Stimulated activated CD8-positive, alpha-beta memory T cell treated with anti-CD3 and anti-CD28 coated beads, Interleukin-7, amount 100 ng/mL, for 1 hour (primary cell): ENCODE measurements around the gene TMEM151B.

Experiments used
- DNase-seq, 2 donors: peaks; one replicate each; pipeline ENCODE4 v3.0.0-alpha.2; 2020; ENCODE audit warnings: low read depth in 2 of 2

Gene TMEM151B

GRCh38 chr6:44250718-44251123 is 19.5 kb upstream of the TMEM151B start:
- DNase-seq: no peak

GRCh38 chr6:44251576-44252524 is 18.4 kb upstream of the TMEM151B start:
- no peak for DNase-seq

- DNase-seq: no peak
Observed at GRCh38 chr6:44253307-44254101, 16.7 kb upstream of the TMEM151B start.

GRCh38 chr6:44254191-44255104 is 15.8 kb upstream of the TMEM151B start:
- no peak for DNase-seq

GRCh38 chr6:44255105-44255808 is 15.0 kb upstream of the TMEM151B start:
- no peak for DNase-seq

GRCh38 chr6:44255871-44256774 is 14.1 kb upstream of the TMEM151B start:
- DNase-seq: no peak

- DNase-seq: no peak
Observed at GRCh38 chr6:44256775-44257024, 13.6 kb upstream of the TMEM151B start.

GRCh38 chr6:44257025-44257752 is 13.1 kb upstream of the TMEM151B start, which contains the start of gene SLC35B2:
Gene SLC35B2 (minus strand): TSS chr6:44257528. CDS start chr6:44257410, 118 bp downstream.
- DNase-seq: peak in 1 of 2 donors; percentile 36

GRCh38 chr6:44257753-44258324 is 12.4 kb upstream of the TMEM151B start:
- DNase-seq: no peak

GRCh38 chr6:44258325-44258863 is 11.9 kb upstream of the TMEM151B start:
- no peak for DNase-seq

- DNase-seq: no peak
Observed at GRCh38 chr6:44258921-44259320, 11.3 kb upstream of the TMEM151B start.

- DNase-seq: no peak
Observed at GRCh38 chr6:44260011-44260410, 10.2 kb upstream of the TMEM151B start.

- no peak for DNase-seq
Observed at GRCh38 chr6:44260451-44261297, 9.6 kb upstream of the TMEM151B start.

GRCh38 chr6:44261581-44261980 is 8.7 kb upstream of the TMEM151B start:
- no peak for DNase-seq

GRCh38 chr6:44262467-44263353 is 7.5 kb upstream of the TMEM151B start:
- DNase-seq: no peak

GRCh38 chr6:44263354-44264100 is 6.7 kb upstream of the TMEM151B start:
- no peak for DNase-seq
